Activated gamma-delta T cell (primary cell): ENCODE measurements around the gene S100A6.
"Not testable (repeated sequence)": the region's sequence is repeated elsewhere in the genome, so short reads cannot be mapped to it uniquely, and the experiment has no call there.

Experiments
- DNase-seq: peaks from one replicate; lab custom pipeline; 2025; lab: John Stamatoyannopoulos, UW

S100A6 gene

DNA sequence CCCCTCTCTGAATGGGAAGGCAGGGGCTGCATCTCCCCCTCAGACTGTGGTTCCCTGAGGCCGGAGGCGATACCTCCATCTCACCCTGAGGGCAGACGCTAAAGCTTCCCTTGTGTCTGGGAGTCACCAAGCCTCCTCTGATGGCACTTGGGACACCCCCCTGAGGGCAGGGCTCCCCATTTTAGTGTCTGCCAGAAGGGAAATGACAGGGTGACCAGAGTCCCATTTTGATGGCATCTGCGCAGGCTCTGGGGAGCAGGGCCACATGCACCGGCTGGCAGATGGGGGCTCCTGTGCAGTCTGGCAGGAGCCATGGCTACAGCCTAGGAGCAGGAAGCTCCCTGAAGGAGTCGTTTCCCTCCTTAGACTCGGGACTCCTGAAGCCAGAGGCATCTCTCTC lies 28.2 kb upstream of the S100A6 start:
- DNase-seq: no peak

DNA sequence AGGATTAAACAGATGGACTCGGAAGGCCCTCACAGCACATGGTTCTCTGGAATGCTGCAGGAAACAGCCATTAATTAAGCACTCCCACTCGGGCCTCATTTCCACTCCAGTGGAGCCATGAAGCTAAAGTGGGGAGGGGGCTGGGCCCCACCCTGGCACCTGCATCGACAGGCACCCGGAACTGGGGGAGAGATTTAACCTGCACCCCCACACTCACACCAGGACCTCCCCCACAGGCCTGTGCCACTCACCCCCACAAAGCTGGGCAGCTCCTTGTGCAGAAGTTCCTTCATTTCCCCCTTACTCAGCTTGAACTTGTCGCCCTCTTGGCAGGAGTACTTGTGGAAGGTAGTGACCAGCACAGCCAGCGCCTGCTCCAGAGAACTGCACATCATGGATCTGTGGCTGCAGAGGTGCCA lies 27.7 kb upstream of the S100A6 start:
- no peak for DNase-seq

DNA sequence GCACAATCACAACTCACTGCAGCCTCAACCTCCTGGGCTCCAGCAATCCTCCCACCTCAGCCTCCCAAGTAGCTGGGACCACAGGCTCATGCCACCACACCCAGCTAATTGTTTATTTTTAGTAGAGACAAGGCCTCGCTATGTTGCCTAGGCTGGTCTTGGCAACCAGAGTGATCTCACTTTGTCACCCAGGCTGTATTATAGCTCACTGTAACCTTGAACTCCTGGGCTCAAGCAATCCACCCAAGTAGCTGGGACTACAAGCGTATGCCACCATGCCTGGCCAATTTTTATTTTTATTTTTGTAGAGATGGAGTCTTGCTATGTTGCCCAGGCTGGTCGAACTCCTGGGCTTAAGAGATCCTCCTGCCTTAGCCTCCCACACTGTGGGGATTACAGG lies 26.2 kb upstream of the S100A6 start:
- not testable (repeated sequence) for DNase-seq

DNA sequence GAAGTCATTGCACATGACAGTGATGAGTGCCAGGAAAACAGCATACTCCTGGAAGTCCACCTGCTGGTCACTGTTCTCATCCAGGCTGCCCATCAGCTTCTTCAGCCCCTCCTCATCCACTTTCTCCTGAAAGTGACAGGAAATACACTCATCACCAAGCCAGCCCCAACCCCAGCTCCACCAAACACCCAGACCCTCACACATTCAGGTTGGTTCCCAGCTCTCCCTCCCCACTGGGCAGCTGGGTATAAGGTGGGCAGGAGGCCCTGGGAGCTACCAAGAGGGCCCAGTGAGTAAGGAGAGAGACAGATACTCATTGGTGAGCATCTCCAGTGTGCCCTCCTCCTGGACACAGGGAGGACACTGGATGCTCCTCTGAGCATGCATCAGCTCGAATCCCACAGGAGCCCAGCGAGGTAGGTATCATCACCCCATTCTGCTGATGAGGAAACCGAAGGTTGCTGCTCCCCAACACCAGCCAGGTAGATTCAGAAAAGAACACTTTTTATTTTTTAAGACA lies 25.7 kb upstream of the S100A6 start:
- no peak for DNase-seq

DNA sequence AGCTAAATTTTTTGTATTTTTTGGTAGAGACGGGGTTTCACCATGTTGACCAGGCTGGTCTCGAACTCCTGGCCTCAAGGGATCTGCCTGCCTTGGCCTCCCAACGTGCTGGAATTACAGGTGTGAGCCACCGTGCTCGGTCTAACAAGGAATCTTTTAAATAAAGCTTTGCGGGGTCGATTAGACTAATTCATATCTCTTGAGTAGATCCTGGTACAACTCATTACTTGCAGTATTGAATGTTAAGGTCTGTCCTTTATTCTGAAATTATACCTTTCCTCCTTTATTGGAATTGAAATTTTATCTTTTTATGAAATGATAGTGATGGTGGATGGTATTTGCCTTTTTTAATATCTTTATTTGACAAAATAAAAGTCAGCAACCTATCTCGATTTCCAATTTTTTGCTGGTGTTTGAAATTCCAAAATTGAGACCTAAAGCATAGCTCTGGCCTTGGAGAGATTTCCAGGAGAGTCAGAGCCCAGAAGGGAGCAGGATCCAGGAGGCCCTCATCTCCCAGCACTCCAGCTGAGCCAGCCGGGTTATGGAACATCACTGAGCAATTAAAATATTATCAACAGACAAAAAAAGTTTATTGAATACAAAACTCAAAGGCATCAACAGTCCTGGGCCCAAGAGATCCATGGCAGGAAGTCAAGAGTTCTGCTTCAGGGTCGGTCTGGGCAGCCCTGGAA lies 25.1 kb upstream of the S100A6 start:
- no peak for DNase-seq

DNA sequence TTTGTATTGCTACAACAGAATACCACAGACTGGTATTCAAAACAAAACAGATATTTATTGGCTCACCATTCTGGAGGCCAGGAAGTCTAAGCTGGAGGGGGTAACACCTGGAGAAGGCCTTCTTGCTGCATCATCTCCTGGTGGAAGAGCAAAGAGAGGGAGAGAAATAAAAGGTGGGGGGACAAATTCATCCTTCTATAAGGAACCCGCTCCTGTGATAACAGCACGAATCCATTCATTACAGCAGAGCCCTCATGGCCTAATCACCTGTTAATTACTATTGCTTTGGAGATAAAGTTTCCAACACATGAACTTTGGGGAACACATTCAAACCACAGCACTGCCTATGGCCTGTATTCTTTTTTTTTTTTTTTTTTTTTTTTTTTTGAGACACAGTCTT lies 24.4 kb upstream of the S100A6 start:
- no peak for DNase-seq

DNA sequence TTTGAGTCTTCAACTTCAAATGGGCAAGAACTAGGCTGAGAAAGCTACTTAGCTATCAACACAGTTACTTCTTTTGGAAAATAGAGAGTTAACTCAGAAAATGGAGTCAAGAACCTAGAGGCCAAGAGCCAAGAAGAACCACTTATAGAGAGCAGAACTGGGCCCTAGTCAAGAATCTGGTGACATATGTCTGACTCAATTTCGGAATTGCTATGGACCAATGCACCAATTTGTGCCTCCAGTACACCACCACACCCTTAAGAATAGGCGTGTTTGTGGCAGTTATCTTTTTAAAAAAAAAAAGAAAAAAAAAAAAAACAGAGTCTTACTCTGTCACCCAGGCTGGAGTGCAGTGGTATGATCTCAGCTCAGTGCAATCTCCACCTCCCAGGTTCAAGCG lies 22.1 kb upstream of the S100A6 start:
- no peak for DNase-seq

DNA sequence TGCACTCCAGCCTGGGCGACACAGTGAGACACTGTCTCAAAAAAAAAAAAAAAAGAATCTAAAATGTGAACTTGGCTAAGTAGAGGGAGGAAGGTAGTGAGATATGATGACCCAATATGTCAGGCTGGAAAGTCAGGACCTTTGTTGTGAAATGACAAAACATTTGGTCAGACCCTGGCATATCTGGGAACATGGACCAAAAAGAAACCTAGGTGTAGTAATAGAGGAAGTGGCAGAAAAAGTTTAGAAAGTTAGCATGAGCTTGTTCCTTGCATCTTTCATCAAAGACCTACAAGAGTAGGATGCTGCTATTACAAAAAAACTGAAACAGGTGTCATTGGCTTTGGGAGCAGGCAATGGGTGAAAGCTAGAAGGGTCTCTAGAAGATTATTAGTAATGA lies 20.6 kb upstream of the S100A6 start:
- DNase-seq: no peak

DNA sequence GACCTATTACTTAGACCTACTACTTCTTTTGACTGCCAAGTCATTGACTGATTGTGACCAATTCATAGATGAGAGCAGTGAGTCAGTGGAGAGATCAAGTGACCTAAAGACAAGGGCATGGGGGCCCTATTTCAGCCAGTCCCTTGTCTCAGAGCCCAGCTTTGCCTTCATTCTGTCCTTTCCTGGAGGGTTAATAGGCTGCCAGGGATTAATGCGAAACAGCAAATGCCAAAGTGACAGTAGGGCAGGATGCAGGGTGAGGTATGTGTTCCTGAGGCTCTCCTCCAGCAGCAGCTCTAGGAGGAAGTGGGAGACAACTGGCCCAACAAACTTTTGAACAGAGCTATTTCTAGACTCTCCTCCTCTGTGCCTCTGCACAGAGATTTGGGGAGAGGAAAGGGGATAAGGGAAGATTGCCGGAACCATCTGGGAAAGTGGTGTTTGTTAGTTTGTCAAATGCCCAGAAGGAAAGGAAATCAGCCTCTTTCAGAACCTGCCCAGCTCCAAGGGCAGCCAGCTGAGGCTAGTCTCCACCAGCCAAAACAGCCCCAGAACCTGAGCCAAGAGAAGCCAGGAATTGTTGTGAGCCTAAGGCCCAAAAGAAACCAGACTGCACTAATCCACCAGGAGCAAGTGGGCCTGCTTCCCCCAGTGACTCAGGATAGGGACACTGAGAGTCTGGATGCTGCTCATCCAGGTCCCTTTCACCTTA lies 18.2 kb upstream of the S100A6 start:
- no peak for DNase-seq

DNA sequence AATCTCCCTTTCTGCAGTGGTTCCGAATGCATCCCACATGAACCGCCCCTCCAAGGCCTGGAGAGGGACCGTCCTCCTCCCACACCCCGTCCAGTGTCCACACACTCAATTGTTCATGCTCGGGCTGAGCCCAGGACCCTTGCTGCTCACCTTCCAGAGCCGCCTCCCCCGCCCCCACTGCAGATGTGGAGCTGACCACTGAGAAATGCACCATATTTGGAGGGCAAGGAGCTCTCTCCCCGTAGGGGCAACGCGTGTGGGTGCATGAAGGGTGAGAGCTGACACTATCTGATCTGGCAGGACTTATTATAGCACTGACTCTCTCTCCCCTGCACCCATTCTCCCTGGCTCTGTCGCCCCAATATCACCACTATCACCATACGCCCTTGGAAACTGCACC lies 17.3 kb upstream of the S100A6 start:
- no peak for DNase-seq

DNA sequence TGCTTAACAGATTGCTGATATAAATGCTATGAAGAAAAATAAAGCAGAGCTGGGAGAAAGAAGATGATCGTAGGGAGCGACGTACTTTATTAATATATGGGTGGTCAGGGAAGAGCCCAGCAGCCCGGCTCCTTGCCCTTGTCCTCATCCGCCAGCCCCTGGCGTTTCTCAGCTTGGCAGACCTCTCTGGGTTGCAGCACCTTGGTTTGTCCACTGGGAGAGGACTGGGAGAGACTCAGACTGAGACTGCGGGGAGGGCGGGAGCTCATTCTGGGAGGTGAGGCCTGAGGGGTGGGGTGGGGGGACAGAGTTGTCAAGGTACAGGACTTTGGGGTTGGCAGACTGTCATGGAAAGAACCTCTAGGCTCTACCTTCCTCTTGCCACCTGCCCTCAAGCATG lies 16.5 kb upstream of the S100A6 start:
- no peak for DNase-seq

DNA sequence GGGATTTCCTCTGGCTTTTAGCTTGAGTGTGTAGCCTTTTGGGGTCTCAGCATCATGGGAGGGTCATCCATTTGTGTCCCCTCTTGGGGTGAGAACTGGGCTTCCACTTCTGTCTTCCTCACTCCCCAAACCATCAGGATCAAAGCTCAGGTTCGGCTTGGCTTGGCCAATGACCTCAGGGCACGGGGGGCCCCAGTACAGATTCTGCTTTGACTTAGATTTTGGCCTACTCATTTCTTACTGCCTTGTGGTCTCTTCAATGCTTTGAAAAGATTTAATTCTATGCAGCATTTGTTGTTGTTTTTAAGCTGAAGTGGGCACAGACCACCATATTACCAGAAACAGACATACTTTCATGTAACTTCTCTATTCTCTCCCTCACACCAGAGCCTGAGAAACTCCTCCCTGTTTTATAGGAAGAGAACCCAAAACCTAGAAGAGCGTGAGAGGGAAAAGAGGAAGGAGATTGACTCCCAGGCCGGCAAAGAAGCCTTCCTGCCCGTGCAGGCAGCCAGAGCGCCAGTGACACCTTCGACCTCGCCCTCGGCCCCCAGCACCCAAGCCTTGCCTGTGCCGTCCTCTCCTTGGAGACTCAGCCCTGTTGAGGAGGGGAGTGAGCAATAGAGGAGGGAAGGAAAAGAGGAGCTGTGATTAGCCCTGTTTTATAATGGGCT lies 15.2 kb upstream of the S100A6 start:
- DNase-seq: no peak

DNA sequence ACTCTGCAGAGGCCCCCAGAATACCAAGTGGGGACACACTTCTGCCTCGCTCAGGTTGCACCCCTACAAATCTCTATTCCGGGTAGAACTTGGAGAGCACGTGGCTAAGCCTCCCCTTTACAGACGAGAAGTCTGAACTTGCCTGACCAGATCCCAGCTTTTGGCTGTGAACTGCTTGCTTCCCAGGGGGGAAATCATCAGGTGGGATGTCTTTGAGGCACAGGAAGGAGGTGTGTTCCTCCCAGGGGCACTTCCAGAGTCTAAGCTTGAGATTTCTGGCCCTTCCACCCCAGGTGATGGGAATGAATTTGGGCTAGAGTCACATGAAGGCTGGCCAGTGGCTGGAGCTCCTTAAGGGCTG lies 14.6 kb upstream of the S100A6 start:
- no peak for DNase-seq

DNA sequence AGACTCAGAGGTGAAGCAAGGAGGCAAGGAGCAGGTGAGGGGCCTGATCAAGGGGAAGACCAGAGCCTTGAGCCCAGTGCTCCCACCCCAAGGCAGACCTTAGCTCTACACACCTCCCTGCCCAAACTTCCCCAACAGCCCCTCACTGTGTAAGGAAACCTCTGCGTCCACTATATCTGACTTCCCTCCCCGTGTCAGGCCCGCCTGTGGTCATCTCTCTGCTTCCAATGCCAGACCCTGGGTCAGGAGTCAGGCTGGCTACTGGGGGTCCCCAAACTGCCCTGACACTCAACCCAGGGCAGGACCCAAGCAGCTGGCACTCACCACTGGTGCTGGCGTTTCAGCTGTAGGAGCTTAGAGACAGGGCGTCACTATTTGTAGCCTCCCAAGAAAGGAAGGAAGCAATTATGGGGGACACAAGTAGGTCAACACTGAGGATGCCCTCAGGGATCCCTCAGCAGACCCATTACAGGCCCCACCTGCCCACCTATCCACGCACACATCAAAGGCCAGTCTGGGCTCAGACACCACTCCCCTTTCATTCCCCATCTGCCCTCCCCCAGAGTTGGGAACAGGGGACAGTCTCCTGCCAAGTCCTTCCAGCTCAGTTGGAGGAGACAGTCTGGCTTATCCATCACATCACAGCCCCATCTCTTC lies 14.1 kb upstream of the S100A6 start:
- no peak for DNase-seq

DNA sequence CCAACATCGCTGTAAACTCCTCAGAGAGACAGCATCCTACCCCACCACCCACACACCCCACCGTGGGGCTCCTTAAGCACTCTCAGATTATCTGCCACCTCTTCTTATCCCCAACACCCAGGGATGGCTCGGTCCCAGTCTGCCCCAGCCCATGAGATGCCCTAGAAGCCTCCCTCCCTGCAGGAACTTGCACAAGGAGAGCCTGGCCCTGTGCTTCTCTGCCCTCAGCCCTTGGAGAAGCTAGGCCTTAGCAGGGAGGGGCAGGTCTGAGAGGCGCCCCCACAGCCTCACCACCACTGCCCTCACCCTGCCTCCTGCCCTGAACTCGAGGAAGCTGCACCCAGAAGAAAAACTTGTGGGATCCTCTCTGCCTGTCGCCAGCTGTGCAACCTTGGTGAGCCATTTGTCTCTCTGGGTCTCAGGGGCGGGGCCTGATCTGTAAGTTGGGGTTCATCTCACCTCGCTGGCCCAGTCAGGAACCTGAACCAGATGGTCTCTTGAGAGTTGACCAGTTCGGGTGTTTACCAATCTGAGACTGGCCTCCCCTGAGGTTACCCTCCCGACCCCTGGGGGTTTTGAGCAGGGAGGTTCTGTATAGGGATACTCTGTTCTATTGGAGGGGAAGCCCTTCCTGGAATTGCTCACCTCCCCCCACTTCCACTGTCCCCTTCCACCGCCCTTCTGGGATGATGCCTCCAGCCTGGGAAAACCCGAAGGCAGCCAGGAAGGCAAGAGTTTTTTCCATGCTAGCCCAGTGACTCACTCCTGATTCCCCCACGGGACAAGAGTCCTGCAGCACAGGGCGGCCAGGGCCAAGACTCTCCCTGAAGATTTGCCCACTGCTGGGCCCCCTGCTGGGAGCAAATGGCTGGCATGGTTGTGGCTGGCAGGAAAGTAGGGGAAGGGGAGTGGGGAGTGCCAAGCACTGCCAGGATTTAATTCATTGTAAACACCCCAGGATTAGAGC lies 13.2 kb upstream of the S100A6 start, which contains the start of gene S100A3:
Gene S100A3 (minus strand): TSS at position 537 of the 967 bp plus-strand sequence. CDS start 773 bp downstream, outside the sequence.
- DNase-seq: no peak

DNA sequence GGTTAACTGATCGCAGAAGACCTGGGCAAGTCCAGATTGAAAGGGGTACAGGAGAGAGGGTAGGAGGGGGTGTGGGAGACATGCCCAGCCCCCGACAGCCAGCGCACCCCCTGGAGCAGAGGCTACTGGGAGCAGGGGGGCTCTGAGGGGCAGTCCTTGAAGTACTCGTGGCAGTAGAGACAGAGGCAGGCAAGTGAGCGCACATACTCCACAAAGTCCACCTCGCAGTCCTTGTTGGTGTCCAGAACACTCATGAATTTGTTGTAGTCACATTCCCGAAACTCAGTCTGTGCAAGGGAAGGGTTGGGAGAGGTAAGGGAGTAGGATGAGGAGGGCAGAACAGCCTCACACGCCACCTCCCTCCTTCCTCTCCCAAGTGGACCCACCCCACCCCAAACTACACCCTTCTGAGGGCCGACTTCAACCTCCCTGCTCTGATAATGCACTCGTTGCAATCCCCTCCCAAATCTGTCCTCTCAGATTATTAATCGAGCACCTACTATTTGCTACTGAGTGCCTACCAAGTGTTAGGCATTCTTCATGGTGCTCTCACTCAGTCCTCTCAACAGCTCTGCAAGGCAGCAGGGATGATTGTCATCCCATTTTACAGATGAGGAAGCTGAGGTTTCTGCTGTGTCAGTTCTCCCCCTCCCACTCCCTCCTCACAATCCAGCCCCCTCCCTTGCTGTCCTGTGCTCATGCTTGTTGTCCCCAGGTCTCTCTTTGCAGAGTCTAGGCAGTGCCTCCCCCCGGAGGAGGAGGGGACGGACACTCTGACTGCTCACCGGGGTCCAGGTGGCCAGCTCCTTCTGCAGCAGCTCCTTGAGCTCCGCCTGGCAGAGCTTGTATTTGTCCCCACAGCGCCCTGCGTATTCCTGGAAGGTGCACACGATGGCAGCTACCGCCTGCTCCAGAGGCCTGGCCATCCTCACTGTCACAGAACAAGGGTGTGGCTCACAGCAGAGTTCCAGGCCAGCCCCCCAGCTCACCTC lies 12.1 kb upstream of the S100A6 start:
- no peak for DNase-seq

DNA sequence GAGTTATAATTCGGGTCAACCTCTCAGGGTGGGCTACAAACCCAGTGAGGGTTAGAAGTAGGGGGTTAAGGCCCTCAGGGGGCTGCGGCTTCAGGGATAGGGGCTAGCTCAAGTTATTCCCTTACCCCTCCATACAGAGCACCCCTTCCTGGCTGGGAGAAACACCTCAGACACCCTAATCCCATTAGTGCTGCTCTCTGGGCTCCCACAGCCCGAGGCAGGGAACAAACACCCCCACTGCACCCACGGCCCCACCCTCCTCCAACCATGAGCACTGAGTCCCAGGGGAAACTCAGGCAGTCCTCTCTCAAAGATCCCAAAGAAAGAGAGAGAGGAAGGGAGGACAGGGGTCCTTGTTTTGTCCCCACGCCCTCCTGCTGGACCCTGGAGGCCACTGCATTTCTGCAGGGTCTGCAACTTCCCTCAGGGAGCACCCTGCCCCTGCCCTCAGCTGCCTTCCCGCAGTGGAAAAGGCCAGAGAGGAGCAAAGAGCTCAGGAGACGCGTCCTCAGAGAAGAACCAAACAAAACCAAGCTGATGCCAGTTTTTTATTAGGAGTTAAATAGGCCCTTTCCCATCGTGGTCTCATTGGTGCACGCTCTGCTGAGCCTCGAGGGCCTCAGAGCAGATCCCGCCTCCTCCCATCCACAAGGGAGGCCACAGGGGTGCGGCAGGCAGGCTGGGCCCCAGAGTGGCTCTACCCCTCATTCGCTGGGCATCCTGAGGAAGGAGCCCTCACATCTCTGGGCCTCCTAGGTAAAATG lies 11.2 kb upstream of the S100A6 start:
- no peak for DNase-seq

DNA sequence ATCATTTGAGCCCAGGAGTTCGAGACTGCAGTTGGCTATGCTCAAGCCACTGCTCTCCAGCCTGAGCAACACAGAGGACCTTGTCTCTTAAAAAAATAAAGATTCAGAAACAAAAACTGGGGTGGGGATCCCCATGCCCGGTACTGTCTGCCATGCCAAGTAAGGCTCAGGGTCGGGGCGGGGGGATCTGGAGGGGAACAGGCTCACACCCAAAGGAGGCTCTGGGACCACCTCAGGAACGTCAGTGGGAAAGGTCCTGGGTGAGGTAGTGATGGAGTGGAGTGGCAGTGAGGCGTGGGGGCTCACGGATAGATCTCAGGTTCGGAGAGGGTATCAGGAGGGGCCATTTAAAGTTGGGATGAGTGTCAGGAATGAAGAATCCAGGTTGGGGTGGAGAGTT lies 10.6 kb upstream of the S100A6 start:
- DNase-seq: no peak
